GM12892 (cell line): Measurements from ENCODE around the gene IPO7.

Source experiments
- DNase-seq: peaks from one replicate; pipeline ENCODE4 v3.0.0; 2011; ENCODE audit not compliant: insufficient read length
- FAIRE-seq: peaks from 2 replicates; lab custom pipeline; 2011; peaks lifted over from hg19 to GRCh38; lab: Jason Lieb, UNC
- POLR2A ChIP-seq: IDR thresholded peaks from 2 replicates; pipeline ENCODE4 v1.6.1; 2011; ENCODE audit warnings: low read depth, low read length, control low read depth
- POLR2AphosphoS5 ChIP-seq: IDR thresholded peaks from 2 replicates; pipeline ENCODE4 v1.6.1; 2011; ENCODE audit warnings: low read depth, low read length, control low read depth
- TAF1 ChIP-seq: IDR thresholded peaks from 2 replicates; pipeline ENCODE4 v1.6.1; 2011; ENCODE audit warnings: low read depth, mild to moderate bottlenecking, control low read depth, low read length, borderline replicate concordance

IPO7 gene

GRCh38 chr11:9462806-9463537, 78.5 kb downstream of the IPO7 start:
- no peak; the same call in 1 of the 2 replicates for TF ChIP-seq POLR2A
- no peak for TF ChIP-seq POLR2AphosphoS5
- TF ChIP-seq TAF1, result no peak
- peak; percentile 66 for FAIRE-seq

GRCh38 chr11:9470765-9471164, 86.3 kb downstream of the IPO7 start:
- TF ChIP-seq POLR2AphosphoS5, result no peak
- no peak for TF ChIP-seq TAF1
- no peak for TF ChIP-seq POLR2A
- DNase-seq (no peak), FAIRE-seq (no peak)

More at GRCh38 chr11:9462806-9463537, 78.5 kb downstream of the IPO7 start:
- no peak for DNase-seq

- DNase-seq (no peak), FAIRE-seq (no peak)
- TF ChIP-seq POLR2A (no peak), POLR2AphosphoS5 (no peak), TAF1 (no peak)
Observed at GRCh38 chr11:9473408-9473807, 89.0 kb downstream of the IPO7 start.

- DNase-seq (no peak), FAIRE-seq (no peak)
- no peak for TF ChIP-seq POLR2A
- TF ChIP-seq TAF1, result no peak
- TF ChIP-seq POLR2AphosphoS5, result no peak
Observed at GRCh38 chr11:9479899-9480298, 95.4 kb downstream of the IPO7 start.

- FAIRE-seq (no peak), DNase-seq (no peak)
- TF ChIP-seq TAF1, result no peak
- no peak for TF ChIP-seq POLR2AphosphoS5
- no peak for TF ChIP-seq POLR2A
Observed at GRCh38 chr11:9489080-9489765, 104.8 kb downstream of the IPO7 start.

- no peak for TF ChIP-seq POLR2AphosphoS5
- no peak for TF ChIP-seq POLR2A
- no peak for TF ChIP-seq TAF1
- FAIRE-seq, result no peak
- no peak for DNase-seq
Observed at GRCh38 chr11:9490376-9490775, 105.9 kb downstream of the IPO7 start.

GRCh38 chr11:9493492-9493891, 109.0 kb downstream of the IPO7 start:
- TF ChIP-seq POLR2A (no peak), TAF1 (no peak), POLR2AphosphoS5 (no peak)
- DNase-seq, result no peak
- no peak for FAIRE-seq

- DNase-seq (no peak), FAIRE-seq (no peak)
- TF ChIP-seq POLR2AphosphoS5 (no peak), TAF1 (no peak), POLR2A (no peak)
Observed at GRCh38 chr11:9494316-9494715, 109.9 kb downstream of the IPO7 start.

GRCh38 chr11:9495803-9496514, 111.5 kb downstream of the IPO7 start:
- FAIRE-seq (no peak), DNase-seq (no peak)

More at GRCh38 chr11:9495803-9496514, 111.5 kb downstream of the IPO7 start:
- TF ChIP-seq TAF1 (no peak), POLR2A (no peak), POLR2AphosphoS5 (no peak)
